OCI-LY7 (cell line): ENCODE results near the gene CHST3.

Experiments
- CTCF ChIP-seq: fragments of 200-600 bp; sonication (generic); conservative IDR thresholded peaks from 2 replicates; pipeline ENCODE4 v1.5.1; 2014; ENCODE audit warnings: mild to moderate bottlenecking, antibody characterized with exemption, low read length, moderate library complexity, mixed read lengths
- EZH2phosphoT487 ChIP-seq: fragments of 200-600 bp; sonication (generic); IDR thresholded peaks from 2 replicates; pipeline ENCODE4 v1.6.1; 2018; ENCODE audit warnings: low read depth, borderline replicate concordance, mild to moderate bottlenecking, mixed run types, antibody characterized with exemption, low read length, moderate library complexity, mixed read lengths

DNA sequence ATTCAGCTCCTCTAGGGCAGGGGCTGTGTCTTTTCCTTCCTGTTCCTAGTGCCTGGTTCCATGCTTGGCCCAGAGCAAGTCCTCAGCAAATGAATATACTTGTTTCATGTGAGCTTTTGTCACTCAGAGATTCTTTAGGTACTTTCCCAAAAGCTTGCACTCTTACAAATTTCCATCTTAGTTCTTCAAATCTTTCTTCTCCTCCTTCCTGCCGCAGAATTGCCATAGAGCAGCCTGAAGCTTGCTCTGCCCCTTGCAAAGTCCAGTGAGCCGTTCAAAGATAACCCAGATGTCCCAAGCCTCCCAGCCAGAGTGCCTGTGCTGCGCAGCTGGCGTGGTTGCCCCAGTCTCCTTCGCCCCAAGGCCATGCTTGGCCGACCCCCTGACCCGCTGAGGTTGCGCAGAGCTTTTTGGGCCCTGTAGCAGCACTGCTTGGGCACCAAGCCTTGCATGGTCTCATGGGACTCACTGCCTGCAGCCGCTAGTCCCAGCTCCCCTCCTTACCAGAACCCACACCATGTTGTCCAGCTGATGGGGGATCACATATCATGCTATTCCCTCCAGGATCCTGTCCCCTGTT is 20.7 kb downstream of the CHST3 start:
- TF ChIP-seq CTCF (no peak), EZH2phosphoT487 (no peak)
